GM19193 (cell line): ENCODE data around the gene KCNMA1.

Source experiments
- POLR2A ChIP-seq: IDR thresholded peaks from 4 replicates; pipeline ENCODE4 v1.6.1; 2011; ENCODE audit not compliant: insufficient read depth, insufficient read length; ENCODE audit errors: extremely low read depth

Gene KCNMA1

DNA sequence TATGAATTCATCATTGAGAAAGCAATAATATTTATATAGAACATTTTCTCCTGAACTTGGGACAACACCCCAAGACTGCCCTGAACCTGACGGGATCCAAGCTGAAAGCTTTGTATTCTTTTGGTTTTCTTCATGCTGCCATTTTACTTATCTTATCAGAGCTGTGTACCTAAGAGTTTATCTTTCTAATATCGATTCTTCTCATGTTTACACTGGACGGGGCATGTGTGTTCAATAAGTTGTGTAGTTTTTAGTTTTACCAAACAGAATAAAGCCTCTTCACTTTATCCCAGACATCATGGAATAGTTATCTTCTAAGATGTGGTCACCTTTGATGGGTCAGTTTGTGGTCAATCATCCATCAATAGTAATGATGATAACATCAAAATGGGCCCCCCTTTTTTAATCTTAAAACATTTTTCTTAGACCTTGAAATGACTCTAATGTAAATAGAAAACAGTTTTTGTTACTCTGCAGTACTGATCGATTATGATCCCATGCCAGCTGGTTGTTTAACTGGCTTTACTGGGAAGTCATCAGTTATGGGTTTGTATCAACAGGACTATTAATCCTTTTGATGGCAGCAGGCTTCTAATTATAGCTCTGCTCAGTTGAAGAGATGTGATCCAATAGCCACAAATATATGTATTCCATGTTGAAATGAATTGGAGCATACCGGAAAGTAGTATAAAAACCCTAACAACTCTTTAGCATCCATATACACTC lies 446.1 kb downstream of the KCNMA1 start:
- no peak for TF ChIP-seq POLR2A

DNA sequence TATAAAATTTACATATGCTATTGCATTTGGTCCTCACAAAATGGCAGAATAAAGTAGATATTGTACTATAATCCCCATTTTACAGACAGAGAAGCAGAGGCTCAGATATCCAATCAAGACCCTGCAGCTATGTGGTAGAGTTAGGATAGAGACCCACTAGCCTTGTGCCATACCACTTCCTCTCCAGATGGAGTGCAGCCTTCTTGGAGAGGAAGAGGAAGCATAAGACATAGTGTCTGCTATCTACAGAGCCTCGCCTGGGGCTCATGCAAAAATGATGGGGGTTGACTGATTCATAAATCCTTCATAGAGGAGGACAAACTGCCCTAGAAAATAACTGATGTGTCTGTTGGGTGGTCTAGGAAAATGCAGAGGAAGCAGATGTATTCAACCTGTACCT lies 447.3 kb downstream of the KCNMA1 start:
- no peak for TF ChIP-seq POLR2A

DNA sequence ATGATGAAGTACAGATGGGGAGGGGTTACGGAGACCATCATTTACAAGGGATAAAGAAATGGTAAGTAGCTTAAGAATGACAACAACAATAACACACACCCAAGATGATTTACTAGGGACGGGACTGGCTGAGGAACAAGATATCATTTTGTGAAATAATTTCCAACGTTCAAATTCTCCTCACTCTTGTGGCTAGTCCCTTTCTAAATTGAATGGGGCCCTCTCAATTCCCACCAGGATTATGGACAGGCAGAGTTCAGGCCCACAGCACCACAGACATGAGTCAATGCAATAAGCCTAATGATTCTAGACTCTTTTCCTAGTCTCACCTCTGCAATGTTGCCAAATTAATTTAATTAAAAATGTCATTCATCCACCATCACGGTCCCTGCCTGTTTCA lies 448.1 kb downstream of the KCNMA1 start:
- TF ChIP-seq POLR2A = no peak

DNA sequence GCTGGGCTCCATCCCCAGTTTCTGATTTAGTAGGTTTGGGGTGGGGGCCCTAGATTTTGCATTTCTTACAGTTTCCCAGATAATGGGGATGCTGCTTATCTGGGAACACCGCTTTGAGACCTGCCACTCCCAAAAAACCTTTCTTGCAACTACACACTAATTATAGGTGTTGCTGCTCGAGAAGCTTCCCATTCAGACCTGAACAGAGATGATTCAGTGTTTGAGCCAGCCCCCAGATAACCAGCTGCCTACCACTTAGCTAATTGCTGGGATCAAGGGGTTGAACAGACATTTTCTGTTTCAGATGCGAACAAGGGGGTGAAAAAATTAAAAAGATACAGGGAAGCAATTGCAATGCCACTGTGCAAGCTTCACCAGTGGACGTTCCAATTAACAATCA lies 448.5 kb downstream of the KCNMA1 start:
- TF ChIP-seq POLR2A = no peak

DNA sequence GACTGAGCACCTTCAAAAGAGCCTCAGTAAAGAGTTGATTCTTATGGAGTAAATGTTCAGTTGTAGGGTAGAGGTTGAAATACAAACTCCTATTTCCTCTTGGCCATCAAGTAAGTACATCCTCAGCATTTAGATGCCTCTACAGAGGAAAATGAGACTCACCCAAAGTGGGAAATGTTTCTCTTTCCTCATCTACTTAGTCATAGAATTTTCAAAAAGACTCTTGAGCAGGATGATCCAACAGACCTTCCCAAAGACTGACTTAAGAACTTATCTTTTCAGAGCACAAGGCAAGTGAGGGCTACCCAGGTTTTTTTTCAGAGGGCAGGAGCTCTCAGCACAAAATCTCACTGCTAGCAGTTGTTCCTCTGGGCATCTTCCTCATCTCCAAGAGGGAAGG lies 449.1 kb downstream of the KCNMA1 start:
- TF ChIP-seq POLR2A = no peak

DNA sequence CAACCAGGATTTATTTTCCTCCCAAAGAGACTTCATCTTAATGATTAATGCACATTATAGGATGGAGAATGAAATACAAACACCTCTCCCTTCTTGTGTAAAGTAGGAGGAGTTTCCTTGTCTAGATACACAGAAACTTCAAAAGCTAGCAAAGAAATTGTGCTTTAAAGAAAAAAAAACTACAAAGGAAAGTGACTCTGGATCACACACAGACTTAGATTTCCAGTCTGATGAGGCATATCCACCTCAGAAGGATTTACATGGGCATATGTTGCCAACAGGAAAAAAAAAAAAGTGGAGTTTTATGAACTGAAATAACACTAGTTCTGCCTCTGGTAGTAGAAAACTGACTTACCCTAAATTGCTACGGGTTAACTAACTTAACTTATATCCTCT lies 449.6 kb downstream of the KCNMA1 start:
- no peak for TF ChIP-seq POLR2A

DNA sequence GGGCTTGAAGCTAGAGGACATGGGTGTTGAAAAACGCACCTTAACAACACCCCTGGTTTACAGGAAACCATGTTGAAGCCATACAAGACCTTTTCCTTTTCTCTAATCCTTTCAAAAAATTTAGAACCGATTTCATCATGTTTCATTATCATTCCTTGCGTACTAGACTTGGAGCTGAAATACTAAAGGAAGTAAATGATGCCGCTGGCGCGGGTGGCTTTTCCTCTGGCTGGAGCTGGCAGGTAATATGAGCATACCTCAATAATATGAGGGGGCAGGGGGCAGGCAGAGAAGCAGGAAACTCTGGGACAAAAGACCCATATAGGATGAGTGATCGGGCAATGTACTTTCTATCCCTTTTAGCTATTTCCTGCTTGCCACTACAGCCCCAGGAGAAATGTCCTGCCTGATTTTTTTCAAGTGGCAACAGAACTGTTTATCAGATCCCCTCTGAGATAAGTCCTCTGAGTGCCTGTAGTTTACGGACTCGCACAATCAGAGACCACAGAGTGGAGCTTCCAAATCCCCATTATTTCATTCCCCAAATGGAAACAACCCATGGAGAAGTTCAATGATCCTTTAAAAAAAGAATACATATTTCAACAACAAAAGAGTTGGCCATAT lies 450.1 kb downstream of the KCNMA1 start:
- TF ChIP-seq POLR2A = no peak

DNA sequence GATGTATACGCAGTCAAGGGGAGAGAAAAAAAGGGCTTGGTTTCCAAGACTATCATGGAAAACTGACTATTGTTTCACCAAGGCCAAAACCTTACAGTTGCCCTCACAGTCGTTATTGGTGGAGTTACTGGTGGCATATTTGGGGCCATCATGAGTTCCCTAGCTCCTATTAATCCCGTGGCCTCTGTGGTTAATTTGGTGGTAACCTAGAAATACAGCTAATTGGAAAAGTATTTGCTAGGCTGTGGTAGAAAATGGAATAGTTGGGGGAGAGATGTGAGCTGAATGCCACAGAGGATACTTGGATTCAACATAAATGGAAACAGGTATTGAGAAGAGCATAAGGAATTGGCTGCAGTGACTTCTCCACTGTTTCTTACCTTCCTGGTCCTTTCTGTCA lies 450.7 kb downstream of the KCNMA1 start:
- no peak for TF ChIP-seq POLR2A

DNA sequence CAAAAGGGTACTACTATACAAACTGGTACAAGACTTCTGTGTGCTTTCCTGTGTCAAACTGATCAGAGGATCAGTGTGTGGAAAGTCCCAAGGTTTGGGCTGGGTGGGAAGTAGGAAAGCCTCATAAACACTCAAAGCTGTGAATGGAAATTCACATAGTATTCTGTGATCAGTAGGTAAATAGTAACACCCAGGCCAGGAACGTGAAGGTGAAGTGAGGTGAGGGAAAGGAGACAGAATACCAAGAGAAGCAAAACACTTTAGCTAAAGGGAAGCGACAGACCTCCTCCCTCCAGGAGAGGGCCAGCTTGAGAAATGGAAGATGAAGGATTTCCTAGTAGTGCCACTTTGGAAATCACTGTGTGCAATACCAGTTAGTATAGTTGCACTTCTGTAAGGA lies 451.9 kb downstream of the KCNMA1 start:
- no peak for TF ChIP-seq POLR2A

DNA sequence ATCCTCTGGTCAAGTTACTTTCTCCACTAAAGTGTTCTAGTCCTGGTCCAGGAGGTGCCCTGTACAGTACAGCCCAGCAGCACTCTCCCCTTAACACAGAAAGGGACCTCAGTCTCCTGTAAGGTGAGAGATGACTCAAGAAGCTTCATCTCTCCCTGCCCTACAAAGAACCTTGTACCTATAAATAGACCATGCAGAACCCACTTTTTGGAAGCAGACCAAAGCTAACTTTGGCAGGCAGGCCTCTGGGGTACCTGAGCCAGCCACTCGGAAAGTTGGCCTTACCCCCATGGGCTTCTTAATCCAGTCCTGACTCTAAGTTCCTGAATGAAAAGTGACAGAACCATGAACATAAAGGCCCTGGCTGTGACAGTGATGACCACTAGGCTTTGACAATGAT lies 454.8 kb downstream of the KCNMA1 start:
- no peak for TF ChIP-seq POLR2A

DNA sequence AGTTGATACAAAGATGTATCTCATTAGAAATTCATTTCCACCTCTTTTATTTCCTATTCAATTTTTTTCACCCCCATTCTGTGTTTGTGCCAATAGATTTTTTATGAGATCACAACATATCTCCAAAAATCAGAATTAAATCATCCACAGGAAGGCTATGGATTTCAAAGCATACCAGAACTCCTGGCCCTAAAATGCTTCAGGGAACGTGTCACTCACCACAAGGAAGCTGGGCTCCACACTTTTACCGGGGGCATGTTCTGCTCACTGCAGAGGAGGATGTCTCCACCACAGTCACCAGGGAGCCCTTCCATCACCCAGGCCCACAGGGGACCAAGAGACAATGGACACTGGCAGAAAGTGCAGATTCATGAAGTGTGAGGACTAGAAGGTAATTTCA lies 456.8 kb downstream of the KCNMA1 start:
- no peak for TF ChIP-seq POLR2A

DNA sequence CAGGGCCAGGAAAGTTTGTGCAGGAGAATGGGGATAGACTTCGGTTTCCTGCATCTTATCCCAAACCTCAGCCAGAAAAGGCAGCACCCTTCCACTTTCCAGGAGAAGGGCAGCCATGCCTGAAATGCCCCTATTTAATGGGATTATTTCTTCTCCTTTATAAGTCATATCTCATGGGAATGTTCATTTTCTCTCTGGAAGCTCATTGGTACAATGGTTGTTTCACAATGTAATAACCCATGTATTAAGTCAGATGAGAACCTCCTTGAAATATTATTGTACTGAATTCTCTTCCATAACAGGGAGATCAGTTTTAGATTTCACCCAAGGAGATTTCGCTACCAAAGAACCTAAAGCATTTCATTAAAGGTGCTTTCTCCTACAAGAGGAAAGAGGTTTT lies 457.5 kb downstream of the KCNMA1 start:
- no peak for TF ChIP-seq POLR2A

DNA sequence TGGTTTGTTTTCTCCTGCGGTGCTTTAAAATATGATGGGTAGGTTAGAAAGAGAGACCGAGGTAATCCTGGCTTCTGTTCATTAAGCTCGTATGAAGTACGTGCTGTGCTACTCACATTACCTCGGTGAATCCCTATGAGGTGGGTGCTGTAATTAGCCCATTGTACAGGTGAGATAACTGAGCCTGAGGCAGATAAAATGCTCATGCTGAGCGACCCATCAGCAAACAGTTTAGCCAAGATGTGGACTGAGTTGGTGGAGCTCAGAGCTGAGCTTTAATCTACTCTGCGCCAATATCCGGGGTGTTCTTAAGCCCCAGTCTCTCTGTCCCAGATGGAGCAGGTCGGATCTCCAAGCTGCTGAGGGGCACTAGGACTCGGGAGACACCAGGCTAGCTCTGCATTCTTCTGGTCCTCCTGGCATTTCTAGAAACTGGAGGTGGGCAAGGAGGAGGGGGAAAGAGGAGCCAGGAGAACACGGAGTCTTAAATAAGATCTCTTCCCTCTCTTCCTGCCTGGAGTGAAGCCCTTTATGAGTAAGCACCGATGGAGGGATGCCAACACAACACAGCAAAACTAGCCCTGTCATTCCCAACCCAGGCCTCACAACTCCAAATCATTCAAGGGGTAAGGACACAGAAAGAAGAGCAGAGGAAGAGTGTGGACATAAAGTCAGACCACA lies 458.5 kb downstream of the KCNMA1 start:
- TF ChIP-seq POLR2A = no peak

DNA sequence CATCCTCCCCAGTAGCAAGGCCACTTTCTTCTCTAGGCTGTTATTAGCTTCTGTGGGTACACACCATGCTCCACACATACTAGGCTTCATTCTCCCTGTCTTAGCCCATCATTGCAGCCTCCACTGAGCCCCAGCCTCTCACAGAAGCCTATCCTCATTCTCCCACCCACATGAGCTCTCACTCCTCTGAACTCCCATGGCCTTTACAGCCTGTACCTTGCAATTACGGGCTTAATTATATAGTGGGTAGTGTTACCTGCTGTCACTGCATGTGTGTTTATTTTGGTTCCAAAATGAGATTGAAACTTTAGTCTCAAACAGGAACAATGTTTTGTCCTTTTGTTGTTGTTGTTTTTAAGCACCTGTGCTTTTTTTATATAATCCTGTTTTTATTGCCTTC lies 460.0 kb downstream of the KCNMA1 start:
- no peak for TF ChIP-seq POLR2A

DNA sequence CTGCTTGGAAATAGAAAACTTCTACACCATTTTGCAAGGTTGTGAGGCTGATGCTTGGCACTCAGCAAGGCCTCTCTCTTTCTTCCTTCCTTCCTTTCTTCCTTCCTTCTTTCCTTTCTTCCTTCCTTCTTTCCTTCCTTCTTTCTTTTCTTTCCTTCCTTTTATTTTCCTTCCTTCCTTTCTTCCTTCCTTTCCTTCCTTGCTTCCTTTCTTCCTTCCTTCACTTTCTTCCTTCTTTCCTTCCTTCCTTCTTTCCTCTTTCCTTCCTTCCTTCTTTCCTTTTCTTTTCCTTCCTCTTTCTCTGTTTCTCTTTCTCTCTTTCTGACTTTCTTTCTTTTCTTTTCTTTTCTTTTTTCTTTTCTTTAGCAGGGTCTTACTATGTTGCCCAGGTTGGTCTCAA lies 460.4 kb downstream of the KCNMA1 start:
- TF ChIP-seq POLR2A = no peak

DNA sequence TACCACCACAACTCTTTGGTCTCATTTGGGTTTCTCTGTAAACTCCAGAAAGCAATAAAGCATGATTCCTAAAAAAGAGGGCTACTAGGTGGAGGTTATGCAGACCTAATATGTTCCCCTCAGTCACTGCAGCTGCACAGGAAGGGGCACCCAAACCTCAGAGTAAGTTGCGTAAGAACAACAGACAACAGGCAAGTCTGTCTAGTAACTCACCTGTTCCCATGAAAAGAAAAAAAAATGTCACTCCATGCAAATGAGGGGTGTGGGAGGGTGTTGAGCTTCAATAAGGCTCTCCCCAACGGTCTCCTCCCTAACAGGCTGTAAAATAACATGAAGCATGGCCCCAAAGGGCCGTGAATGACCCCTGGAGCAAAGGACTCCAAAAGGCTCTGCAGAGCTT lies 461.4 kb downstream of the KCNMA1 start:
- TF ChIP-seq POLR2A = no peak
